Kidney (tissue), 14 donors: ENCODE data around the gene ANP32A. TPM values are rescaled to one million over a fixed set of nuclear protein-coding genes. Genes with fewer than 3 reads are reported as not detected.

Experiments
- DNase-seq, 5 donors: peaks; one replicate each; pipeline ENCODE4 v3.0.0-alpha.2; 2013 to 2020
- FAIRE-seq: peaks from 2 replicates; lab custom pipeline; 2012; peaks lifted over from hg19 to GRCh38; lab: Jason Lieb, UNC
- H3K27ac ChIP-seq, 2 donors: one replicate each; pipeline ENCODE4 v1.7.0; 2013; ENCODE audit warnings: low read depth in 2 of 2, low read length in 2 of 2, inconsistent platforms in 1 of 2
- H3K27me3 ChIP-seq: one replicate; pipeline ENCODE4 v1.7.1; 2013; ENCODE audit warnings: low read length, inconsistent platforms; ENCODE audit not compliant: control insufficient read depth, insufficient read depth
- H3K36me3 ChIP-seq, 3 donors: one replicate each; pipeline versions ENCODE4 v1.7.0 to v1.7.1; 2013; ENCODE audit warnings: low read length in 3 of 3, control low read depth in 1 of 3, inconsistent platforms in 1 of 3; ENCODE audit not compliant: insufficient read depth in 3 of 3, control insufficient read depth in 2 of 3
- H3K4me1 ChIP-seq, 3 donors: one replicate each; pipeline versions ENCODE4 v1.7.0 to v1.7.1; 2013; ENCODE audit warnings: low read length in 3 of 3, inconsistent platforms in 1 of 3, low read depth in 1 of 3; ENCODE audit not compliant: control insufficient read depth in 2 of 3, insufficient read depth in 2 of 3
- H3K4me3 ChIP-seq, 3 donors: one replicate each; pipeline versions ENCODE4 v1.7.0 to v1.8.1; 2013; ENCODE audit warnings: low read length in 3 of 3, control low read depth in 1 of 3, inconsistent platforms in 1 of 3
- H3K9ac ChIP-seq, 3 donors: one replicate each; pipeline versions ENCODE4 v1.7.0 to v1.7.1; 2013; ENCODE audit warnings: low read length in 3 of 3, control low read depth in 1 of 3, inconsistent platforms in 1 of 3
- H3K9me3 ChIP-seq, 3 donors: one replicate each; pipeline versions ENCODE4 v1.7.0 to v1.7.1; 2013; ENCODE audit warnings: low read length in 3 of 3, control low read depth in 1 of 3, inconsistent platforms in 1 of 3; ENCODE audit not compliant: control insufficient read depth in 2 of 3, insufficient read depth in 1 of 3
- CTCF ChIP-seq: IDR thresholded peaks from 3 replicates; pipeline ENCODE4 v1.5.1; 2012; ENCODE audit warnings: mild to moderate bottlenecking, moderate library complexity, borderline replicate concordance; ENCODE audit not compliant: insufficient read depth; ENCODE audit errors: extremely low read depth
- intact Hi-C: fragments of 100-400 bp; cut with DNase I; formaldehyde crosslinking; loops from one replicate; pipeline ENCODE4 v1.11.1; 2022
- polyA plus RNA-seq: library from polyadenylated mRNA; stranded (reverse); fragments of 350-450 nt; fragmentation: Illumina TruSeq; extraction: RNeasy Lipid Tissue Mini Kit (QIAGEN cat#74804); gene quantifications from one replicate; pipeline ENCODE4 v1.2.3, GENCODE V29; 2014; ENCODE audit warnings: low read depth, low replicate concordance; ENCODE audit not compliant: insufficient read depth
- total RNA-seq: library from RNA; stranded (reverse); fragmentation: NEBNext Ultra II Directional; extraction: Animal tissue kit (Norgen Biotek cat#: 25700); gene quantifications from one replicate; pipeline ENCODE4 v1.2.1, GENCODE V29; 2021
- donor health status: control.
- donor health status: control.
- donor health status: control.
- donor health status: control.
- donor health status: control.
- donor health status: DM: yes; HTN: yes; CAD: no.
- donor health status: Normal renal cell carcinoma (clear cell type).

The ANP32A gene
- total and polyA plus RNA-seq, 2 donors from 2014 or later = 113 to 148 TPM

DNA sequence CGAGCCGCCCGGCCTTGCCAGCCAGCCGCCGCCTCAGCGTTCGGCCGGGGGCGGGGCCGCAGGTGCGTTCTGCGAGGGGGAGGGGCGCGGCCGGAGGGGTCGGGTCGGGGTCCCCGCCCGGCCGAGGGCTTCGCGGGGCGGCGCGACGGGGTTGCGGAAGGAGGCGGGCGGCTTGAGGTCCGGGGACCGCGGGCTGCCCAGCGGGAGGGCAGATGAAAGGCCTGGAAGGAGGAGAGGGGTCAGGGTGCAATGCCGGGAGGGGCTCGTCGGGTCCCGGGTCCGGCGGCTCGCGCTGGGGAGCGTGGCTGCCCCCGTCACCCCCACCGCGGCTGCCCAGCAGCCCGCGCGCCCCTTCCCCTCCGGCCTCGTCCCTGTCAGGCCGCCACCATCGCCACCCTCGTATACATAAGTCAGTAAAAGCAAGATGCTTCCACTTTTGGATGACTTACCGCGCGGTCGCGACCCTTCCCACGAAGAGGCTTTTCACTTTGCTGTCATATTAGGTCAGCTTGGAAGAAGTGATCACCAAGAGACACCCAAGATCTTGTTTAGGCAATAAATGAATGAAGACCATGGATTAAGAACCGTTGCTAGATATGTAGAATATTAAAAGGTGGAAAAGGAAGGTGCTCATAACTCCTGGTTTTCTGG lies 620 bp upstream of the ANP32A start:
- H3K4me3 ChIP-seq = peak overlapping the region; percentile 73 to 94 (median 74)
- TF ChIP-seq CTCF = no peak
- no peaks in the 10 kb centered on the region for H3K9me3 ChIP-seq
- H3K4me1 ChIP-seq = peaks cover 3 to 11% (median 6%) of the 10 kb centered on the region in 3 donors
- no peaks in the 10 kb centered on the region for H3K27me3 ChIP-seq
- intact Hi-C loops = no loop called here
- FAIRE-seq = no peak
- H3K27ac ChIP-seq = peak overlapping the region; percentile 88 to 99
- peak in 2 of 5 donors; percentile 22 to 36 for DNase-seq
- no peaks in the 10 kb centered on the region for H3K36me3 ChIP-seq
- H3K9ac ChIP-seq = peak overlapping the region; percentile 15 to 67 (median 43)

GRCh38 chr15:68819495-68820294 lies 1.0 kb downstream of the ANP32A start:
- intact Hi-C loops = no loop called here
- peak overlapping the region; percentile 96 to 99 (median 98) for H3K9ac ChIP-seq
- DNase-seq (peak; percentile 65 to 87 (median 82)), FAIRE-seq (no peak)
- H3K27me3 ChIP-seq = no peaks in the 10 kb centered on the region
- no peak for TF ChIP-seq CTCF
- no peaks in the 10 kb centered on the region for H3K36me3 ChIP-seq
- peak overlapping the region; percentile 94 to 98 (median 98) for H3K4me3 ChIP-seq
- H3K4me1 ChIP-seq = peaks cover 5 to 15% (median 11%) of the 10 kb centered on the region in 3 donors
- H3K27ac ChIP-seq = peak overlapping the region; percentile 99
- no peaks in the 10 kb centered on the region for H3K9me3 ChIP-seq

DNA sequence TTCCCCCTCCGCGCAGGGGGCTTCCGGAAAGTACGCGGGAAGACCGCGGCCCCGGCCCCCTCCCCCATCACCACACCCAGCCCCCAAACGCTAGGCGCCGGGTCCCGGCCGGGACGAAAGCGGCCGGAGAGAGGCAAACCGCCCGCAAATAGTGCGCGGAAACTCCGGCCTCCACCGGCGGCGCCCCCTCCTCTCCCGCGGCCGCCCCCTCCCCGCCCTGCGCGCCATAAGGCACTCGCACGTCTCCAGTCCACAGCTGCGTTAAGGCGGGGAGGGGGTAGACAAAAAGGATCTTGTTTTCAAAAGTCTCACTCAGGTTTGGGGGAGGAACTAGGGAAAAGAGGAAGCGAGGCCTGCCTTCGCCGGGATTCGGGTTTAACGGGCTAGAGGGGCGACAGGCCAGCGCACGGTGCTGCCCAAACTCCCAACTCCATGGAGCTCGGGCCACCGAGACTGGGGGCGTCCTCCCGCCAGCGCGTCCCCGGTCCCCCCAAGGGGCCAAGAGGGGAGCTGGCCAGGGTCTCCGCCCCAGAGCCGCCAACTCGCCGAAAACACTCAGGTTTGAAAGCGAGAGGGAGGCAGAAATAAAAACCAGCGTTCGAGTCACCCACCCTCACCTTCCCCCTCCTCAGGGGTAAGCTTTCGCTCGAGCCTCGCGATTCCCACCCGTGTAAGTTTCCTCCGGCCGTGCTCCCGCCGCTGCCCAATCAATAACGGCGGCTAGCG lies 1.8 kb downstream of the ANP32A start:
- DNase-seq (peak in 4 of 5 donors; percentile 74 to 88 (median 81)), FAIRE-seq (no peak)
- intact Hi-C loops = no loop called here
- Histone ChIP-seq H3K9me3 (no peaks in the 10 kb centered on the region), H3K9ac (peak overlapping the region; percentile 96 to 99 (median 98)), H3K4me1 (peaks cover 5 to 15% (median 11%) of the 10 kb centered on the region in 3 donors), H3K4me3 (peak overlapping the region; percentile 94 to 98 (median 98)), H3K27me3 (no peaks in the 10 kb centered on the region), H3K27ac (peak overlapping the region; percentile 99), H3K36me3 (no peaks in the 10 kb centered on the region)
- TF ChIP-seq CTCF = no peak
